ENCODE data around the gene ABI3BP. TPM values are rescaled to one million over a fixed set of nuclear protein-coding genes. Genes with fewer than 3 reads are reported as not detected.
A peak's percentile ranks its signal among the peaks of the same experiment; 100 is the strongest.

Gene ABI3BP
- total RNA-seq, 1 experiment from 2014 or later = 0.28 TPM

- H2BK12ac ChIP-seq (ENCODE audit: insufficient read length, low read depth, low read length) = no peak overlapping the region
- no peaks in the 10 kb centered on the region for H4K20me1 ChIP-seq (ENCODE audit: control insufficient read depth, insufficient read depth, insufficient read length)
- H2BK20ac ChIP-seq (ENCODE audit: low read depth, low read length, poor library complexity, severe bottlenecking) = no peak overlapping the region
- WGBS (ENCODE audit: extremely low coverage, insufficient read length, low lambda C conversion rate) = no CpG with 5 or more reads among the region's 7 CpGs
- no peak overlapping the region for H4K5ac ChIP-seq (ENCODE audit: insufficient read length, low read depth, low read length)
- no peak overlapping the region for H3K4ac ChIP-seq (ENCODE audit: low read depth, low read length)
- Mint-ChIP-seq H3K36me3 (ENCODE audit: insufficient read depth in 1 of 3, low read depth in 3 of 3) (no peaks in the 10 kb centered on the region), H3K27ac (peak overlapping the region in 2 of 3 experiments; percentile 45 to 75; a peak in 2 of 7 replicates), H3K27me3 (ENCODE audit: low read depth) (no peaks in the 10 kb centered on the region), H3K4me1 (no peaks in the 10 kb centered on the region; a peak in 2 of 4 replicates), H3K9me3 (no peaks in the 10 kb centered on the region), H3K4me3 (no peak overlapping the region)
- H3K79me2 ChIP-seq (ENCODE audit: insufficient read depth, low read length) = no peaks in the 10 kb centered on the region
- no peak overlapping the region for H3K56ac ChIP-seq (ENCODE audit: insufficient read length, low read depth, low read length)
- no peak overlapping the region for H4K91ac ChIP-seq (ENCODE audit: insufficient read length, low read depth, low read length)
- H2BK5ac ChIP-seq (ENCODE audit: insufficient read length, low read length) = no peak overlapping the region
- H3K27me3 ChIP-seq (ENCODE audit: insufficient read depth, low read length) = no peaks in the 10 kb centered on the region
- no peak for DNase-seq
- no peaks in the 10 kb centered on the region for H3K9me3 ChIP-seq (ENCODE audit: control insufficient read depth, low read depth, low read length)
- no peak overlapping the region for H4K8ac ChIP-seq (replicated peaks; ENCODE audit: insufficient read length, low read depth, low read length)
- H2AK5ac ChIP-seq (ENCODE audit: insufficient read length, low read length) = no peak overlapping the region
- H3K4me2 ChIP-seq (ENCODE audit: insufficient read depth, insufficient read length, low read length) = no peak overlapping the region
- H3K9ac ChIP-seq (ENCODE audit: extremely low read depth, insufficient read length, low read length) = no peak overlapping the region
- no peak overlapping the region for H3K23ac ChIP-seq (ENCODE audit: insufficient read length, low read depth, low read length)
- H2AFZ ChIP-seq (ENCODE audit: low read length) = no peak overlapping the region
- H3K18ac ChIP-seq (ENCODE audit: insufficient read length, low read depth, low read length) = no peak overlapping the region
- H3K23me2 ChIP-seq (ENCODE audit: insufficient read length, low read depth, low read length, poor library complexity, severe bottlenecking) = no peaks in the 10 kb centered on the region
- no peak overlapping the region for H3K14ac ChIP-seq (ENCODE audit: insufficient read depth, low read length)
- H3T11ph ChIP-seq (ENCODE audit: low read length) = no peak overlapping the region
- no peak overlapping the region for H2BK15ac ChIP-seq (ENCODE audit: low read depth, low read length)
- no peak overlapping the region for H2BK120ac ChIP-seq (ENCODE audit: low read depth, low read length, poor library complexity, severe bottlenecking)
- no peaks in the 10 kb centered on the region for H3K4me1 ChIP-seq (ENCODE audit: insufficient read depth, low read length)
- no peaks in the 10 kb centered on the region for H3K79me1 ChIP-seq (ENCODE audit: insufficient read depth, low read depth, low read length, poor library complexity, severe bottlenecking)
- no peak for TF ChIP-seq CTCF (conservative IDR thresholded peaks at IDR 0.05)
- H3K27ac ChIP-seq (ENCODE audit: insufficient read length, low read depth, low read length) = no peak overlapping the region
Observed at GRCh38 chr3:100880072-100880471, 113.1 kb downstream of the ABI3BP start.

Measured in H9 (cell line).